NK-92 treated with Interleukin-12 subunit alpha and Interleukin-12 subunit beta, amount 100 ng/mL, for 24 hours (cell line): Measurements from ENCODE around the gene ZNF831.

Experiments used
- DNase-seq: peaks from one replicate; lab custom pipeline; 2025; lab: John Stamatoyannopoulos, UW

Gene ZNF831

GRCh38 chr20:59179988-59180387 is 16.4 kb downstream of the ZNF831 start:
- no peak for DNase-seq

DNA sequence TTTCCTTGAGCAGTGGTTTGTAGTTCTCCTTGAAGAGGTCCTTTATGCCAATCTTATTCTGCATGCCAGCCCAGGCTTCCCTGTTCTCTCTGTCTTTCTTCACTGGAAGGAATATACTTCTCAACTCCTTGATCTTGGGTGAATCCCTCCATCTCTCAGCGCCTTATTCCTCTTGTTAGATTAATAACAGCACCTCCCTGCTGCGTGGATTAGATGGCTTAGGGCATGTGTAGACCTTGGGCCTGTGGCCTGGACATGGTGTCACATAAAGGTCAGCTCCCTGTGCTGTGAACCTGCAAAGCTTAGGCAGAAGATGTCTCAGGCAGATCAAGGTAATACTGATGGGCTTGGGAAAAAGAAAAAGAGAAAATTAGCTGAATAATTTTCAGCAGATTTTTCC is 18.3 kb downstream of the ZNF831 start:
- no peak for DNase-seq

DNA sequence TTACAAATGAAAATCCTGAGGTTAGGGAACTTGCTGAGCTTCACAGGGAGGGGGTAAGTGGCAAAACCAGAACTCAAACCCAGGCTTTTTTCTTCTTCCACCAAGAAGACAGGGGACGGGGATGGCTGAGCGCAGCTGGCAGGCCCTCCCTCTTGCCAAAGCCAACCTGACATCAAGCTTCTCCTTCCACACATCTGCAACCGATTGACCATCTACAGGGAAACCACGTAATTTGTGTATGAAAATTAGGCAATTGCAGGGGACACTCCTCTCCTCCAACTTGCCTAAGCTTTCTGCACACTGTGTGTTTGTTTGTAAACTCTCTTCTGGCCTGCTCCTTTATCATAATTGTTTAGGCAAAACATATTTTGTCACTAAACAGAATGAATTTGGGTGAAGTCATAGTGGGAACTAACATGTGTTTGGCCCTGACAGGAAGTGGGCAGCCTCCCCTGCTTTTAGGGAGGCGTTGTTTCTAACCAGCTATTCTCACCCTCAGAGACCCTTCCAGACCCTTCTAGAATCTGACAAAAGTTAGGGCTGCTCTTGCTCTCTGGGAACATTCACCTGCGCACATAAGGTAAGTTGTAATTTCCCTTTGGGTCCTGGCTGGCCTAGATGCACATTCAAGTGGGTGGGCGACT is 18.9 kb downstream of the ZNF831 start:
- no peak for DNase-seq

DNA sequence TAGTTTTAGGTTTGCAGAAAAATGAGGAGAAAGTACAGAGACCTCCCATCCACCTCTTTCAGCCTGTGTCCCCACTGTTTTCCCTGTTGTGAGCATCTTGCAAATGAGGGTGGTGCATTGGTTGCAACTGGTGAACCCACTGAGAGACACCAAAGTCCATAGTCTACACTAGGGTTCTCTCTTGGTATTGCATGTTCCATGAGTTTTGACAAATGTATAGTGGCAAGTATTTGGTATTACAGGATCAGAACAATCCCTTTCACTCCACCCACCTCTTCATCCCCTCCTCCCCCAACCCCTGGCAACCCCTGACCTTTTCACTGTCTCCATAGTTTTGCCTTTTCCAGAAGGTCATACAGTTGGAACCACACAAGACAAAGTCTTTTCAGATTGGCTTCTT is 20.1 kb downstream of the ZNF831 start:
- no peak for DNase-seq

DNA sequence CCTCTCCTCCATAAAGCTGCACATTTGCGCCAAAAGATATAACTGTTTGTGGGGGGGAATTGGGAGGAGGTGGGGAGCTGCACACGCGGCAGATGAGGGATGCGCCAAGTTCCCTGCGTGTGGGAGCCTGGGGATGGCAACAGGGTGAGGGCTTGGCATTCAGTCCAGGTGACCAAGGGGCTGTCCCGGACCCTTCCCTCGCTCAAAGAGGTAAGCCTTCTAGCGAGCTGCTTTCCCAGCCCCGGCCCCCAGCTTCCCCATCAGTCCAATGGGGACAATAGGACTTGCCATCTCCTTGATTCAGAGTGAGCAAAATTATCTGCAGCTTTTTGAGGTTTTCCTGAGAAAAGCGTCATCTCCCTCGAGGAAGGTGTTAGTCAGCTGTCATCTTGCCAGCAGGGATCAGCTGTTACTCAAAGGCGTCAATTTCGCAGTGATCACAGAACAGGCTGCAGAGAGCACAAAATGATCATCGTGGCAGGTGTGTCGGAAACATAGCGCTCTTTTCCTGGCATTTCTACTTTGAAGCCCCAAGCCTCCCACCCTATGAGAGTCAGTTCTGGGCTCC is 21.3 kb downstream of the ZNF831 start:
- no peak for DNase-seq

DNA sequence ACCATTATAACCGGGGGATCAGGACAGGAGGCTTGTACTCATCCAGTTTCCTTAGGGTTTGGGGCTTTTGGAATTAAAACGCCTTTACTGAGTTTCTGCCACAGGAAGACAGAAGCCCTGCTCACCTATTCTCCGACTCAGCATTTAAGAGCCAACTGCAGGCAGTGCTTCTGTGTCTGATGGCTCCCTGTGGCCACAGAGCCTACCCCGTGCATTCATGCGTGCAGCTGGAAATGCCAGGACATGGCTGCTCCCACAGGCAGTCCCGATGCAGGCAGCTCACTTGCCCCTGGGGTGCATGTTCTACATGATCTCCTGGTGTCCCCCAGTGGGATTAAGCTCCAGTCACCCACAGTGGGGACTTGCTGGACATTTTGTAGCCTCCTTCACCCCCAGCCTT is 22.2 kb downstream of the ZNF831 start:
- DNase-seq = no peak

DNA sequence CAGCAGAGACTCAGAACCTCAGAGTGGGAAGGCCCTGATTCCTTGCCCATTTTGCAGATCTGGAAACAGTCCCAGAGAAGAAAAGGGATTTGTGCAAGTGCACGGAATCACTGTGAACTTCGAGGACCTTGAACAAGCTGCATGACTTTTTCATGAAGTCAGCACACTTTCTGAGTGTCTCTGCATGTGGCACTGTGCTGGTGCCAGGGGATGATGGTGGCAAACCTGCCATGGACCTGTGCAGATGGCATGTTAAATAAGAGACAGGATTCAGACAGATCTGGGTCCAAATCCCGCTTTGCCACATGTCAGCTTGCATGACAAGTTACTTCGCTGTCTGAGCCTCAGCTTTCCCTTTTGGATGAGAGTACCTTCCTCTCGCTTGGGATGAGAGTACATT is 26.8 kb downstream of the ZNF831 start:
- DNase-seq = no peak

DNA sequence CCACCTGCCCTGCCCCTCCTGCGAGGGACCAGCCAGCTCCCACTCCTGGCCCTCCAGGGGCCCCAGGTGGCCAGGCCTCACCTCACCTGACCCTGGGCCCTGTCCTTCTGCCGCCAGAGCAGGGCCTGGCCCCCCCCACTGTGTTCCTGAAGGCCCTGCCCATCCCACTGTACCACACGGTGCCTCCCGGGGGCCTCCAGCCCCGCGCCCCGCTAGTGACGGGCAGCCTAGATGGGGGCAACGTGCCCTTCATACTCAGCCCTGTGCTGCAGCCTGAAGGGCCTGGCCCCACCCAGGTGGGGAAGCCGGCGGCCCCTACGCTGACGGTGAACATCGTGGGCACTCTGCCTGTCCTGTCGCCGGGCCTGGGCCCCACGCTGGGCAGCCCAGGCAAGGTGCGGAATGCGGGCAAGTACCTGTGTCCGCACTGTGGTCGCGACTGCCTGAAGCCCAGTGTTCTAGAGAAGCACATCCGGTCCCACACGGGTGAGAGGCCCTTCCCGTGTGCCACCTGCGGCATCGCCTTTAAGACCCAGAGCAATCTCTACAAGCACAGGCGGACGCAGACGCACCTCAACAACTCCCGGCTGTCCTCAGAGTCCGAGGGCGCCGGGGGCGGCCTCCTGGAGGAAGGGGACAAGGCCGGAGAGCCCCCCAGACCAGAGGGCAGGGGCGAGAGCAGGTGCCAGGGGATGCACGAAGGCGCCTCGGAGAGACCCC is 27.6 kb downstream of the ZNF831 start:
- DNase-seq = no peak

GRCh38 chr20:59191756-59192532 is 28.3 kb downstream of the ZNF831 start:
- no peak for DNase-seq

GRCh38 chr20:59192533-59192896 is 28.9 kb downstream of the ZNF831 start:
- DNase-seq = no peak

DNA sequence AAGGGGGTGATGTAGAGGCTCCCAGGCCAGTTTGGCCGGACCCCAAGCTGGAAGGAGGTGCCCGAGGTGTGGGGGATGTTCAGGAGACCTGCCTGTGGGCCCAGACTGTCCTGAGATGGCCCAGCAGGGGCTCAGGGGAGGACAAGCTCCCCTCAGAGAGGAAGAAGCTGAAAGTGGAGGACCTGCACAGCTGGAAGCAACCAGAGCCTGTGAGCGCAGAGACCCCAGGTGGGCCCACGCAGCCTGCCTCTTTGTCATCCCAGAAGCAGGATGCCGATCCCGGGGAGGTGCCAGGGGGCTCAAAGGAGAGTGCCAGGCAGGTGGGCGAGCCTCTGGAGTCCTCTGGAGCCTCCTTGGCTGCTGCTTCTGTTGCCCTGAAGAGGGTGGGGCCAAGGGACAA is 29.7 kb downstream of the ZNF831 start:
- no peak for DNase-seq

DNA sequence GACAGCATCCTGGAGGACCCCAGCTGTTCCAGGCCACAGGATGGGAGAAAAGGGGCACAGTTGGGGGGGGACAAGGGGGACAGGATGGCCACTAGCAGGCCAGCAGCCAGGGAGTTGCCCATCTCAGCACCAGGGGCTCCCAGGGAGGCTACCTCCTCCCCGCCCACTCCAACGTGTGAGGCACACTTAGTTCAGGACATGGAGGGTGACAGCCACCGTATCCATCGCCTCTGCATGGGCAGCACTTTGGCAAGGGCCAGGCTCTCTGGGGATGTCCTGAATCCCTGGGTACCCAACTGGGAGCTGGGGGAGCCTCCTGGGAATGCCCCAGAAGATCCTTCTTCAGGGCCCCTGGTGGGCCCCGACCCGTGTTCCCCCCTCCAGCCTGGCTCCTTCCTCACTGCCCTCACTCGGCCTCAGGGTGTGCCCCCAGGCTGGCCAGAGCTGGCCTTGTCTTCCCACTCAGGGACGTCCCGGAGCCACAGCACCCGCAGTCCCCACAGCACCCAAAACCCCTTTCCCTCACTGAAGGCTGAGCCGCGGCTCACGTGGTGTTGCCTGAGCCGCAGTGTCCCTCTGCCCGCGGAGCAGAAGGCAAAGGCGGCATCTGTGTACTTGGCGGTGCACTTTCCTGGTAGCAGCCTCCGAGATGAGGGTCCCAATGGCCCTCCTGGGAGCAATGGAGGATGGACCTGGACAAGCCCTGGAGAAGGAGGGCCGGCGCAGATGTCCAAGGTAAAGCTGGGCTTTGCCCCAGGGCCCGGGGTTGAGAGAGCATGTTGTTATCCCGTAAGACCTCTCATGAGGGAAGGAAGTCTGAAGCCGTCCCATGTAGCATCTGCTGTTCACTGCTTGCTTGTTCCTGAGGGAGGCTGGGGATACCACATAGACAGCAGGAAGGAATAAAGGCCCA is 30.7 kb downstream of the ZNF831 start:
- DNase-seq = no peak

- no peak for DNase-seq
These were observed 31.8 kb downstream of the ZNF831 start for GRCh38 chr20:59195316-59195993.

DNA sequence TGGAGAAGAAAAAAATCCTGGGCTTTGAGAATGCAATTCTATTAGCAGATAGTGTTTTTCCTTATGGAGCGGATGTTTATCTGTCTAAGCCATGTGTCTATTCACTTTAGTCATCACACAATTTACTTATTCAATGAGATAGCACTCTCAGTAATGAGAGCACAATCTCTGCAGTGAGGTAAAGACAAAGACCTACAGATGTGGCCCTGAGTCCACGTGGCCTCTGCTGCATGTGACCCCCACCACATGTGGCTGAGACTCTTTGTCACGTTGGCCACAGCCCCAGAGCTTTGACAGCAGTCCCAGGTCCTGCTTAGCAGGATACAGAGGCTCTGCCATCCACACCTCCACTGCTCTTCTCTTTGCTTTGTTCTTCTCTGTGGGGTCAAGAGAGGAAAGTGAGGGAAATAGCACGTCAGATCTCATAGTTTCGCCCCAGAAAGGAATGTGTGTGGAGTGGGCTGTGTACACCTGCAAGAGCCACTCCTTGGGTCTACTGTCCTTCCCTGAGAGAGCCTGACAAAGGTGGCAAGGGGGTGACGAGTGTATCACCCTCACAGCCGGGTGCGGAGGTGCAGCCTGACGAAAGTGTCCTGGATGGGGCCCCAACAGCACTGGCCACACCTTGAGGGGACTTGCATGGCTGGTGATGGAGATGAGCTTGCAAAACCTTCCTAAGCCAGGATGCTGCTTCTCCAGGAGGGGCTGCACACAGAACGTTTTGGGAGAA is 40.7 kb downstream of the ZNF831 start:
- DNase-seq = no peak

GRCh38 chr20:59205044-59205443 is 41.4 kb downstream of the ZNF831 start:
- no peak for DNase-seq

GRCh38 chr20:59207235-59207634 is 43.6 kb downstream of the ZNF831 start:
- no peak for DNase-seq

- peak; percentile 59 for DNase-seq
These were observed 44.2 kb downstream of the ZNF831 start for GRCh38 chr20:59207742-59208357.

DNA sequence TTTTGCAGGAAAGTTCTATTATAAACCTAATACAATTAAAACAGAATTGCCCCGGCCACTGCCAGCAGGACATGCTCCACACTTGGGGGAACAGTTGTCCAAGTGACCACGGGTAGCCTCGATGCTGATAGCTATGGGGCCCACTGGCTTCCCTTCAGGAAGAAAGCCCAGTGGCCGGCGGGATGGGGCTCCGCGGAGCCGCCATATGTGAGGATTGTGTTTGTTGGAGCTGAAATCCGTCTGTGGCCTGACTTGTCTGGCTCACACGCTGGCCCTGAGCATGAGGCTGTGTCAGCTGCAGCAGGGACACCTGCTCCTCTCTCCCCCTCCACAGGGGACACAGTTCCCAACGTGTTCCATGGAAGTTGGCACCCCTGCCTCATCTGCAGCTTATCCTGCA is 46.6 kb downstream of the ZNF831 start:
- DNase-seq = no peak

GRCh38 chr20:59211208-59211765 is 47.7 kb downstream of the ZNF831 start:
- no peak for DNase-seq

- DNase-seq = no peak
These were observed 50.5 kb downstream of the ZNF831 start for GRCh38 chr20:59214073-59214472.
